GM12873 (cell line): Measurements from ENCODE around the gene CER1.

ENCODE experiments used
- CTCF ChIP-seq: IDR thresholded peaks from 2 replicates; pipeline ENCODE4 v1.5.1; 2012; ENCODE audit warnings: low read depth, mild to moderate bottlenecking, moderate library complexity, low read length, control low read depth; ENCODE audit not compliant: insufficient read depth; ENCODE audit errors: missing control alignments

Gene CER1

DNA sequence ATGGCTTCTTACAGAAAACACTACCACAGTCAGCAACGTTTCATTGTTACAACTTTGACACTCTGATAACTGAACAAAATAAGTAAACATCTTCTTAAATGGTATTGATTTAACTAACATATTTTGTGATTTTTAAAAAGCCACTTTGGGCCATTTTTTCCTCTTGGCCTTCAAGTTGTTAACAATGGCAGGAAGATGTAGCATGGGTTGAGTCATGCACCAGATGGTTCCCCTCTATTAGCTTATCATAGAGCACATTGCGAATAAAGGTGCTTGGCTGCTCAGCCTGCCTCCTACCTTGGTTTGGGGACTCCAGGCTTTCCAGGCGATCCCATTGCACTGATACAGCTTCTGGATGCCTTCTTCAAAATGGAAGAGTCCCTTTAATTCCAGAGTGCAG lies 24.1 kb upstream of the CER1 start:
- no peak for TF ChIP-seq CTCF

DNA sequence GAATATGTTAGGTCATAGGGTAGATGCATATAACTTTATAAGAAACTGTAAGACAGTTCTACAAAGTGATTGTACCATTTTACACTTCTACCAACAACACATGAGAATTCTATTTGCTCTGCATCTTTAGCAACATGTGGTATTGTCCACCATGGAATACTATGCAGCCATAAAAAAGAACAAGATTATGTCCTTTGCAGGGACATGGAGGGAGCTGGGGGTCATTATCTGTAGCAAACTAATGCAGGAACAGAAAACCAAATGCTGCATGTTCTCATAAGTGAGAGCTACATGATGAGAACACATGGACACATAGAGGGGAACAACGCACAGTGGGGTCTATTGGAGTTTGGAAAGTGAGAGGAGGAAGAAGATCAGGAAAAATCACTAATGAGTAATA lies 22.2 kb upstream of the CER1 start:
- TF ChIP-seq CTCF = no peak

DNA sequence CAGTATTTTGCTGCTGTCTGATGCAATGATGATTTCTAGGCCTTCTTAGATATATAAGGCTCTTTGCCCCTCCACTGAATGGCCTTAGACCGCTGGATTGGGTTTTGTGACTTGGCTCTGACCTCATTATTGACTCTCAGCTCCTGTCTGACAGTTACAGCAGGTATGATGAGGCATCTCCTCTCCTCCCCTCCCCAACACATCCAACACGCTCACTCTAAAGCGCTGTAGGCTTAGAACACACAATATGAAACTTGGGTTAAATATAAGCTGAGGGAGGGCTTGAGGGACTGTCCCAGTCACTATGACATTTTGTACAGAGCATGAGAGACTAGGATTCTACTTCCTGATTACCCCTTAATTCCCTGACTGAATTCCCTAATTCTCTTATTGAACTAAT lies 18.8 kb upstream of the CER1 start:
- TF ChIP-seq CTCF = no peak

DNA sequence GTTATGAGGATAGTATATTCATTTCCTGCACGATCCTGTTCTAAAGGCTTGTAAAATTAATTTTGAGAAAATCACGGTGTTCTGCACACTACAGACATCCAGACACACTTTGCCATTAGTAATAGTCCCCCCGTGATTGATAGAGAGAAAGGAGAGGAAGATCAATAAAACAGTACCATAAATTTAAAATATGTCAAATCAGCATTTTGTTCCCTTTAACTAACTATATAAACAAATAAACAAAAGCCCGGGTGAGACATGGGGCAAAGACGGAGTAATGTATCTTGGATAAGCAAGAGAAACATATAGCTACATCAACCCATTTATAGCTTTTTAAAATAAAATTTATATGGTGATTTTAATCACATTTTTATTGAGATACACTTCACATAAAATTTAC lies 10.6 kb upstream of the CER1 start:
- no peak for TF ChIP-seq CTCF

GRCh38 chr9:14731294-14731981 lies 8.9 kb upstream of the CER1 start:
- TF ChIP-seq CTCF = no peak

DNA sequence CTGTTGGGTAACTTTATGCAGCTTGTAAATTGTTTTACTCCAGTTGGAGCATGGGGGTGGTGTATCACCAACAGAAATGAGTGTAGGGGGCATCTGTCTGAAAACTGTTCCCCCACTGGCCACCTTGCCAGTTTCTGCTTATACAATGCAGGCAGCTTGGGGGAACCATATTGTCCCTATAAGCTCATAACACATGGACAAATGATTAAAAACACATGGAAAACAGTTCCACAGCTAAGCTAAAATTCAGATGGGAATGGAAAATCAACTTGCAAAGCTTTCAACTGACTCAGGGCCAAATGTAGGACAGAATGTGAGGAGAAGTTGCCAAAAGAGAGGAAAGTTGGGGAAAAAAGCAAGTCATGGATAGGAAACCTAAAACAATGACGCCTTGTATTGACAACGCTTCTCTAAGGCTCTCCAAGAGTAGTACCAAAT lies 7.9 kb upstream of the CER1 start:
- TF ChIP-seq CTCF = no peak

DNA sequence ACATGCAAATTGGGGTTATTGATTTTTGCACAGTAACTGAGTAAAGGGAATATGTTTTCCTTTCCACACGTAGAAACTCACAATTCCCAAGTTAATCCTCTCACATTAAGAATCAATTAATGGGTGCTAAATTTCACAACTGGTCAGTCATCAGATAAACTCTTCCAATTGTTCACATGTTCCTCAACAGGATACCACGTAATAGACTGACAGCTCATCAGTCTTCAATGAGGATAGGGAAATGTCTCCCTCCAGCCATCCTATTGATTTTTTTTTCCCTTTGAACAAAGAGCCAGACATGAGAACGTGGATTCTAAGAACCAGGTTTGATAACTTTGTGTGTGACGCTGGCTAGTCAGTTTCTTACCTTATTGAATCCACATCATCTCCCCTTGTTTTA lies 768 bp upstream of the CER1 start:
- TF ChIP-seq CTCF = no peak
